T-helper 17 cell (primary cell): ENCODE measurements around the gene CEBPA. TPM values are rescaled to one million over a fixed set of nuclear protein-coding genes. Genes with fewer than 3 reads are reported as not detected.
"Not testable (repeated sequence)": the region's sequence is repeated elsewhere in the genome, so short reads cannot be mapped to it uniquely, and the experiment has no call there.

Experiments
- ATAC-seq: fragments of 150-1000 bp; cut with Tn5 transposase; 2 replicates; pipeline ENCODE4 v1.10.0; 2021; ENCODE audit warnings: mild to moderate bottlenecking, moderate library complexity
- DNase-seq, 3 donors: peaks; one replicate each; pipeline versions ENCODE4 v3.0.0 to v3.0.0-alpha.2; 2020 to 2021
- H3K9me3 ChIP-seq: one replicate; pipeline ENCODE4 v1.7.0; 2013; ENCODE audit warnings: low read length, mild to moderate bottlenecking; ENCODE audit not compliant: control insufficient read depth, poor library complexity, severe bottlenecking
- H3K27ac Mint-ChIP-seq: one replicate; pipeline ENCODE4 v1.8.0; 2022; ENCODE audit warnings: mild to moderate bottlenecking, moderate library complexity, mixed read lengths
- H3K27me3 Mint-ChIP-seq: one replicate; pipeline ENCODE4 v1.8.0; 2022; ENCODE audit warnings: mixed read lengths
- H3K36me3 Mint-ChIP-seq: one replicate; pipeline ENCODE4 v1.8.0; 2022; ENCODE audit warnings: low read depth, mixed read lengths
- H3K4me1 Mint-ChIP-seq: one replicate; pipeline ENCODE4 v1.8.0; 2022; ENCODE audit warnings: mild to moderate bottlenecking, mixed read lengths
- H3K4me3 Mint-ChIP-seq: one replicate; pipeline ENCODE4 v1.8.0; 2022; ENCODE audit warnings: mild to moderate bottlenecking, moderate library complexity, mixed read lengths
- total RNA-seq, 4 donors: library from RNA in 2 of 4; stranded (reverse) in 2 of 4; gene quantifications; one replicate each; pipeline ENCODE4 v1.2.3 and lab custom pipeline; 2022 to 2026

Gene CEBPA
- total RNA-seq, 2 donors from 2014 or later: 2.2 to 2.4 TPM

DNA sequence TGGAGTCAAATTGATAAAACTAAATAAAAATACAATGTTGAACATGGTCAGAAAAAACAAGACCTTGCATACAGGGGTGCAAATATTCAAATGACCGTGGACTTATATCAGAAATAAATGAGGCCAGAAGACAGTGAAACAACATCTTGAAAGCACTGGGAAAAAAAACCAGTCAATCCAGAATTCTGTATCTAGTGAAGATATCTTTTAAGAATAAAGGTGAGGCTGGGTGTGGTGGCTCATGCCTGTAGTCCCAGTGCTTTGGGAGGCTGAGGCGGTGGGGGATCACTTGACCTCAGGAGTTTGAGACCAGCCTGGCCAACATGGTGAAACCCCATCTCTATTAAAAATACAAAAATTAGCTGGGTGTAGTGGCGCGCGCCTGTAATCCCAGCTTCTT, 15.2 kb upstream of the CEBPA start:
- Mint-ChIP-seq H3K27me3 (peaks cover 14% of the 10 kb centered on the region), H3K4me3 (no peak overlapping the region), H3K4me1 (no peaks in the 10 kb centered on the region), H3K27ac (no peak overlapping the region), H3K36me3 (peaks cover 2% of the 10 kb centered on the region)
- no peaks in the 10 kb centered on the region for H3K9me3 ChIP-seq
- DNase-seq (no peak), ATAC-seq (no peak)

DNA sequence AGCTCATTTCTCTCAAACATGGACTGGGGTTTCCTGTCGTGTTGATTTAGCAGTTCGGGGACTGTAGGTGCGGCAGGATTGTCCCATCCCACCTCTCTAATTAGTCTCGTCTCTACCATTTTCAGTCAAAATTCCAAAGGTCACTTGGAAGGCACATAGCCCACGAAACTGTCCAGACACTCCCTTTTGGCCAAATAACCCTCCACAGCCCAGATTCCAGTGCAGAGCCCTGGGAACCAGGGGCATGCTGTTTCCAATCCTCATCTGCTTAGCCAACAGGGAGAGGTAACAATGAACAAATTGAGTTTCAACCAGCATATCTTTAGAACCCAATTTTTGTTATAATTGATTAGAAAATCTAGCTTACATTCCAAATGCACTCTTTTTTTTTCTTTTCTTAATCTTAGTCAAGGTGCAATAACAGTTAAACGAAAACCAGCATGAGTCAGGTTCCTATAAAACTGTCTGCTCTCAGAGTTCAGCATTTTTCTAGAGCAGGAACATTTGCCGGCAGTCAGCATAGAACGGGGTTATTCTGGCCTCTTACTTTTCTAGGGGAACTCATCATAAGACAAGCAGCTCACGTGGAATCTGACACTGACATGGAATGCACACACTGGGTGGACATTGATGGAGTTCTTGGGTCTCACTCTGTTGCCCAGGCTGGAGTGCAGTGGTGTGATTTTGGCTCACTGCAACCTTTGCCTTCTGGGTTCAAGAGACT, 14.4 kb upstream of the CEBPA start:
- Mint-ChIP-seq H3K27ac (no peak overlapping the region), H3K4me1 (no peaks in the 10 kb centered on the region), H3K36me3 (peaks cover 2% of the 10 kb centered on the region), H3K27me3 (peaks cover 14% of the 10 kb centered on the region), H3K4me3 (no peak overlapping the region)
- no peaks in the 10 kb centered on the region for H3K9me3 ChIP-seq
- ATAC-seq (no peak), DNase-seq (no peak)

DNA sequence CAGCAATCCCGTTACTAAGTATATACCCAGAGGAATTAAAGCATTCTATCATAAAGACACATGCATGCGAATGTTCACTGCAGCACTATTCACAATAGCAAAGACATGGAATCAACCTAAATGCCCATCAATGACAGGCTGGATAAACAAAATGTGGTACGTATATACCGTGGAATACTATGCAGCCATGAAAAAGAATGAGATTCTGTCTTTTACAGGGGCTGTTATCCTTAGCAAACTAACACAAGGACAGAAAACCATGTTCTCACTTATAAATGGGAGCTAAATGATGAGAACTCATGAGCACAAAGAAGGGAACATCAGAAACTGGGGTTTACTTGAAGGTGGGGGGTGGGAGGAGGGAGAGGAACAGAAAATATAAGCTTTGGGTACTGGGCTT, 10.5 kb upstream of the CEBPA start:
- not testable (repeated sequence) for ATAC-seq, H3K4me1 Mint-ChIP-seq, DNase-seq, H3K27ac Mint-ChIP-seq, H3K4me3 Mint-ChIP-seq, H3K9me3 ChIP-seq, H3K36me3 Mint-ChIP-seq
- peaks cover 41% of the 10 kb centered on the region for H3K27me3 Mint-ChIP-seq

DNA sequence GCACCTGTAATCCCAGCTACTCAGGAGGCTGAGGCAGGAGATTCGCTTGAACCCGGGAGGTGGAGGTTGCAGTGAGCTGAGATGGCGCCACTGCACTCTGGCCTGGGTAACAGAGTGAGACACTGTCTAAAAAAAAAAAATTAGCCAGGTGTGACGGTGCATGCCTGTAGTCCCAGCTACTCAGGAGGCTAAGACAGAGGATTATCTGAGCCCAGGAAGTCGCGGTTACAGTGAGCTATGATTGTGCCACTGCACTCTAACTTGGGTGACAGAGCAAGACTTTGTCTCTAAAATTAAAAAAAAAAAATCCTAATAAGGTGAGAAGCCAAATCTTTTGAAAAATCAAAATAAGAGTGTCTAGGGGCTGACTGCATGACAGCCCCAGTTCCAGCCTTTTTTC, 9.7 kb upstream of the CEBPA start:
- ATAC-seq (no peak), DNase-seq (no peak)
- H3K9me3 ChIP-seq: no peaks in the 10 kb centered on the region
- H3K27me3 Mint-ChIP-seq: peaks cover 41% of the 10 kb centered on the region
- no peaks in the 10 kb centered on the region for H3K36me3 Mint-ChIP-seq
- peaks cover 2% of the 10 kb centered on the region for H3K4me1 Mint-ChIP-seq
- no peak overlapping the region for H3K27ac Mint-ChIP-seq
- no peak overlapping the region for H3K4me3 Mint-ChIP-seq

DNA sequence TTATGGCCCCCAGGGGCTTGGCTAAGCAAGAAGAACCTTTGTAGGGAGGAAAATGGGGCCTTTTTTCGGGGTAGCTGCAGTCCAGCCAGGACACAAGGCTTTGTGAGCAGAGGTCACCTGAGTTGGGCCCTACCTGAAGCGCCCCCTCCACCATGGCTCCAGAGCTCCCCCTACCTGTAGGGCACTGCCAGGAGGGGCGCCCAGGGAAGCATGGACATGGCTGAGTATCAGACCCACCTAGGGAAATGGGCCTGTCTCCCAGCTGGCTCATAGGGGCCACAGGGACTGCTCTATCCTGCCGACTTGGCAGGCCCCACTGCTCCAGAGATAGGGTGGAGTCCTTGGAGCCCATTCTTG, 9.0 kb upstream of the CEBPA start:
- H3K4me3 Mint-ChIP-seq: no peak overlapping the region
- DNase-seq (no peak), ATAC-seq (no peak)
- H3K9me3 ChIP-seq: no peaks in the 10 kb centered on the region
- H3K27ac Mint-ChIP-seq: no peak overlapping the region
- H3K27me3 Mint-ChIP-seq: peaks cover 34% of the 10 kb centered on the region
- peaks cover 2% of the 10 kb centered on the region for H3K4me1 Mint-ChIP-seq
- H3K36me3 Mint-ChIP-seq: no peaks in the 10 kb centered on the region

DNA sequence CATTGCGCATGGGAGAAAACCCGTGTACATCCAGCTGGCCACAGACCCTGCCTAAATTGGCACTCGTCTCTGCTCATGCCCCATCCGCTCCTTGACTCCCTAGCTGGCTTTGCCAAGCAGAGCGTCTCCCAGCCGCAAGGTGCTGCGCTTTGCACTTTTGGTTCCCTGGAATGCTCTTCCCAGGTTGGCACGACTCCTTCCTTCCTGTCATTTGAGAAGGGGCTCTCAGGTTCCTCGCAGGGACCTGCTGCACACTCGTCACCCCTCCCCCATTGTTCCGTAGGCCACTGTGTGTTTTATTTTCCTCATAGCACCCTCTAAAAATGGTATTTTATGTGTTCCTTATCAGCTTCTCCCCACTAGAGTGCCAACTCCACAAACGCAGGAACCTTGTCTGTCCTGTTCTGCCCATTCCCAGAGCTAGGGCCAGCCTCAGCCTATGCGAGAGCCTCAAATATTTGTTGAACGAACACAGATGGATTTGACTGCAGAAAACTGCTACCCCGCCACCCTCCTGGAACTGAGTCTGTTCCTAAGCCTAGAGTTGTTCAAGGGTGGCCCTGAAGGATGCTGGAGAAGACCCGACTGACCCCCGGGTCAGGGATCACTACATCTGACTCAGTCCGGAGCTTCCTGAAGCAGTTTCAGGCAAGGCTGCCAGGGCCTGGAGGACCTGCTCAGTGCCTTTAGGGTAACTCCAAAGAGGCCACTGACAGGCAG, 8.4 kb upstream of the CEBPA start:
- no peaks in the 10 kb centered on the region for H3K9me3 ChIP-seq
- Mint-ChIP-seq H3K4me3 (no peak overlapping the region), H3K27ac (peak overlapping the region; percentile 29), H3K27me3 (peaks cover 32% of the 10 kb centered on the region), H3K4me1 (peaks cover 2% of the 10 kb centered on the region), H3K36me3 (no peaks in the 10 kb centered on the region)
- ATAC-seq: no peak
- no peak for DNase-seq

DNA sequence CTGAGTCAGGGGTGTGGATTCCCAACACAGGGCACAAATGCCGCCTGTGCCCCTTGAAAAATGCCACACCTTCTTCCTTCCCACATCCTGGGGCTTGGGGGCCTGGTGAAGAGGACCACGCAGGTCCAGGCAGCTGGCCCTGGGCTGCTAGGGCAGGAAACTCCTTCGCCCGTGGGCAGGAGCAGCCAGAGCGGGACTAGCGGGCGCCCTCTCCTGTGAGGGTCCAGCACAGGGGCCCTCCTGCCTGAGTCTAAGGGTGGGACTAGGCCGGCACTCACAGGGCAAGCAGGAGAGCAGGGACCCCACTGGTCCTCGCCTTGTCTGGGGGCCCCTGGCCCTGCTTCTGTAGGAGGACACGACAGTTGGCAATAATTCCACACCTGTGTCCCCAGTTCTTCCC, 7.5 kb upstream of the CEBPA start:
- Mint-ChIP-seq H3K4me3 (no peak overlapping the region), H3K36me3 (no peaks in the 10 kb centered on the region), H3K27me3 (peaks cover 33% of the 10 kb centered on the region), H3K27ac (no peak overlapping the region), H3K4me1 (peaks cover 2% of the 10 kb centered on the region)
- ATAC-seq (no peak), DNase-seq (no peak)
- H3K9me3 ChIP-seq: no peaks in the 10 kb centered on the region

DNA sequence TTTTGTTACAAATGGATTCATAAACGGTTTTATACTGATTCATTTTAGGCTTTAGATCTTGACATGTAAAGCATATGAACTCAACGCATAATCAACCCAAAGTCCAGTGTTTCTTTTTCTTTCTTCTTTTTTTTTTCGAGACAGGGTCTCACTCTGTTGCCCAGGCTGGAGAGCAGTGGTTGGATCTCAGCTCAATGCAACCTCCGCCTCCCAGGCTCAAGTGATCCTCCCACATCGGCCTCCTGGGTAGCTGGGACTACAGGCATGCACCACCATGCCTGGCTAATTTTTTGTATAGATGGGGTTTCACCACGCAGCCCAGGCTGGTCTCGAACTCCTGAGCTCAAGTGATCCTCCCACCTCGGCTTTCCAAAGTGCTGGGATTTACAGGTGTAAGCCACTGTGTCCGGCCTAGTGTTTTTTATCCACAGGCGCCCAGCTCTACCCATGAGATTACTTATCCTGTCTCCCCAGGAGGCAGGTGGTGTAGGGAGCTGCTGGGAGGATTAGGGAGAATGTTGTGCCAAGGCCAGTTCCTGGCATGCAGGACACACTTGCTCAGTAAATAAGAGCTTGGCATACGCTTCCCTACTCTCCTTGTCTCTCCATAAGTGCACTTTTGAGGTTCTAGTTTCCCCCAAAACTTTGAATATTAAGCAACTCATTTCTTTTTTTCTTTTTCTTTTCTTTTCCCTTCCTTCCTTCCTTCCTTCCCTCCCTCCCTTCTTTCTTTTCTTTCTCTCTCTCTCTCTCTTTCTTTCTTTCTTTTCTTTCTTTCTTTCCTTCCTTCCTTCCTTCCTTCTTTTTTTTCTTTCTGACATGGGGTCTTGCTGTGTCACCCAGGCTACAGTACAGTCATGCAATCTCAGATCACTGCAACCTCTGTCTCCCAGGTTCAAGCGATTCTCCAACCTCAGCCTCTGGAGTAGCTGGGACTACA, 4.8 kb upstream of the CEBPA start:
- Mint-ChIP-seq H3K36me3 (no peaks in the 10 kb centered on the region), H3K4me1 (peaks cover 2% of the 10 kb centered on the region), H3K4me3 (no peak overlapping the region), H3K27me3 (peaks cover 40% of the 10 kb centered on the region), H3K27ac (no peak overlapping the region)
- DNase-seq (no peak), ATAC-seq (no peak)
- no peaks in the 10 kb centered on the region for H3K9me3 ChIP-seq

DNA sequence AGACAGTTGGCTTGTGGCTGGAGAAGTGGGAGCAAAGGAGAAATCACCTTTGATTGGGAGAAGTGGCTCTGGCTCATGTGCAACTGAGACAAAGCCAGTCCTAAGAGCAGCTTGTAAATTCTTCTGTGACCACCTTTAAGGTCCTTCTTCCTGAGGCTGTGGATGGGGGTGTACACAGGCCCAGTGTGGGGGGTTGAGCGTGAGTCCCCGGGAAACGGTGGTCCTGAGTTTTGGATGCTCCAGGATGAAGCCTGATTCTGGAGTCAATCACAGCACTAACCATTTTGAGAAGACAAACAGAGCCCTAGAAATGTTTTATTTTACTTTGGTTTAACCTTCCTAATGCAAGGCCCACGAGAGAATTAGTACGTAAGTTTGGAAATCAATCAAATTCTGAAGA, 3.9 kb upstream of the CEBPA start:
- ATAC-seq (no peak), DNase-seq (no peak)
- Mint-ChIP-seq H3K4me1 (peaks cover 2% of the 10 kb centered on the region), H3K27me3 (peaks cover 40% of the 10 kb centered on the region), H3K4me3 (peak overlapping the region; percentile 39), H3K36me3 (no peaks in the 10 kb centered on the region), H3K27ac (no peak overlapping the region)
- H3K9me3 ChIP-seq: no peaks in the 10 kb centered on the region

DNA sequence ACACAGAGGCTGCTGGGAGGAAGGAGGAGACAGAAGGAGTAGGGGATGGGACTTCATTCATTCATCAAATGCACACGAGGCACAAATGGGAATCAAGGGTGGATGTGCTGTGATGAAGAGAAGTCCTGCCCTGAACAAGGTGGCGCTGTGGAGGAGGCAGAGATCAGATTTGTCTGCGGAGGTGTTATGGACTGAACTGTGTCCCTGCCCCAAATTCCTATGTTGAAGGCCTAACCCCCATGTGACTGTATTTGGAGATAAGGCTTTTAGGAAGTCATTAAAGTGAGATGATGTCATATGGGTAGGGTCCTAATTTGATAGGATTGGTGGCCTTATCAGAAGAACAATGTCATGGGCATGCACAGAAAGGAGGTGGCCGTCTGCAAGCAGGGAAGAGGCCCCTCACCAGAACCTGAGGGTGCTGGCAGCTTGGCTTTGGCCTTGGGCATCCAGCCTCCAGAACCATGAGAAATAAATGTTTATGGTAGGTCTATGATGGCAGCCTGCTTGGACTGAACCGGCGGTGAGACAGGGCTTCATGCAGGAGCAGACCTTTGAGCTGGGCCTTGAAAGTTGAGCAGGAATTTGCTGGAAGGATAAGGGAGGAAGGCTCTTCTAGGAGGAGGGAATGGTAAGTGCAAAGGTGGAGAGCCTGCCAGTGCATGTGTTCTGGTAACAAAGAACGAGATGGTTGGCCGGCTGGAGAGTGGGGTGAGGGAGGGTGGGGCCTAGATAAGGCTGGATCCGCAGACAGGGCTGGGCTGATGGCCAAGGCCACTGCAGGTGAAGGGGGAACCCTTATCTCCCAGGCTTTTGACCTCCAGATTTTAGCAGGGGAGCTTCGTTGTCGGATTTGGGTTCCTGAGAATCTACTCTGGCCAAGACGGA, 2.7 kb upstream of the CEBPA start:
- no peak for ATAC-seq
- H3K27me3 Mint-ChIP-seq: peaks cover 34% of the 10 kb centered on the region
- no peak overlapping the region for H3K4me3 Mint-ChIP-seq
- H3K27ac Mint-ChIP-seq: peak overlapping the region; percentile 21
- no peaks in the 10 kb centered on the region for H3K36me3 Mint-ChIP-seq
- no peak for DNase-seq
- H3K9me3 ChIP-seq: no peaks in the 10 kb centered on the region
- no peaks in the 10 kb centered on the region for H3K4me1 Mint-ChIP-seq

DNA sequence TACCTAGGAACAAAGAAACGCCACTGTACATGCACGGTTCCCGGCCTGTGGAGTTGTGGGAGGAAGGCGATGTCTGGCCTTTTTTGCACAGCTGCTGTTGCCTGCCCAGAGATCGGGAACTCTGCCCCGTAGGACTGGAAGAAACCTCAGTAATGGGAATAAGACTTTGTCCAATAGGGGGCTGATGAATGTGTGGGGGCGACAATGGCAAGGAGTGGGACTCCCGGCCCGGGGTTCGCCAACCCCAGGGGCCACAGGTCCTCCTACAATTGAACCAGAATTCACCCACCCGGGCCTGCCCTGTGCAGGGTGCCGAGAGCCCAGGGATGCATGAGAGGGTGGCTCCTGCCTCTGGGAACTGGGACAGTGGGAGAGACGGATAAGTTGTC, 2.0 kb upstream of the CEBPA start:
- Mint-ChIP-seq H3K4me1 (no peaks in the 10 kb centered on the region), H3K27ac (no peak overlapping the region), H3K4me3 (no peak overlapping the region), H3K27me3 (peaks cover 28% of the 10 kb centered on the region), H3K36me3 (no peaks in the 10 kb centered on the region)
- ATAC-seq: no peak
- no peaks in the 10 kb centered on the region for H3K9me3 ChIP-seq
- DNase-seq: no peak

DNA sequence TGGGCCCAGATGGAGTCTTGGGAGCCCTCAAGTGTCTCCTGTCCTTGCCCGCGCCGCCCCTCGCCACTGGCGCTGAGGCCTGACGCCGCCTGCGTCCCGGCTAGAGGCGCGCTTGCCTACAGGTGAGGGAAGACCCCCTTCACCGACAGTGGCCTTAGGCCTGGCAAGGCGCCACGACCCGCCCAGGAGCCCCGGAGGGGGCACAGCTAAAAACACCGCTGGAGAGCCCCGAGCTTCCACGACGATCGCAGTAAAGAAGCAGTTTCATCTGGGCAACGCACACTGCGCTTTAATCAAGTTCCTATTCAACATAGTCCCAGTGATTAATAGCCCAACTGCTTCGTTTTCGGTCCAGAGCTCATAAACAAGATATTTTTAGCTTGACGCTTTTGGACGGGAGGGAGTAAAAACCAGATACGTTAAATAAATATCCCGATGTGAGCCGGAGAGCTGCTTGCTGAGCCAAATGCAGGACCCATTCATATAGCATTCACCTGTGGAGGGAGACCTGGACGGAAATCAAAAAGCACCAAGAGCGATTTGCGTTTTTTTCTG, 1.5 kb upstream of the CEBPA start:
- Mint-ChIP-seq H3K36me3 (no peaks in the 10 kb centered on the region), H3K4me1 (no peaks in the 10 kb centered on the region), H3K27me3 (peaks cover 32% of the 10 kb centered on the region), H3K4me3 (peak overlapping the region; percentile 28), H3K27ac (no peak overlapping the region)
- no peak for ATAC-seq
- no peak for DNase-seq
- H3K9me3 ChIP-seq: no peaks in the 10 kb centered on the region
